GM12892 (cell line): ENCODE data around the gene GSTCD.

ENCODE experiments used
- DNase-seq: peaks from one replicate; pipeline ENCODE4 v3.0.0; 2011; ENCODE audit not compliant: insufficient read length
- FAIRE-seq: peaks from 2 replicates; lab custom pipeline; 2011; peaks lifted over from hg19 to GRCh38; lab: Jason Lieb, UNC
- POLR2A ChIP-seq: IDR thresholded peaks from 2 replicates; pipeline ENCODE4 v1.6.1; 2011; ENCODE audit warnings: low read depth, low read length, control low read depth
- POLR2AphosphoS5 ChIP-seq: IDR thresholded peaks from 2 replicates; pipeline ENCODE4 v1.6.1; 2011; ENCODE audit warnings: low read depth, low read length, control low read depth
- TAF1 ChIP-seq: IDR thresholded peaks from 2 replicates; pipeline ENCODE4 v1.6.1; 2011; ENCODE audit warnings: low read depth, mild to moderate bottlenecking, control low read depth, low read length, borderline replicate concordance

The GSTCD gene

DNA sequence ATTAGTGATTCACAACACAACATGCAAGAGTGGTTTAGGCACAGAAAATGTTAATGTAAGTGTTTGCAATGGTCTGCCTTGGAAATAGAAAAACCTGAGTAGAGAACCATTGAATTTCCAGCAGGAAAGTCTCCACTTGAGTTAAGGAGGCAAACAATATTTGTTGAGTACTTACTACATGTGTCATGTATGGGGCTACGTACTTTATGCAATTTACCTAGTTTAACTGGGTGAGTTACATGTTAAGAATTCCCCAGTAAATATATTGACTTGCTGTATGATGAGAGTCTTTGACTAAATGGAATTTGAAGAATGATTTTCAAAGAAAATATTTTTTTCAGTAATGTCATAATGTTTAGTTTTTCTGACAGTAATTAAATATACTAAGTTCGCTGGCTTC, 178.9 kb downstream of the GSTCD start:
- TF ChIP-seq POLR2AphosphoS5: no peak
- TF ChIP-seq TAF1: no peak
- no peak for TF ChIP-seq POLR2A
- FAIRE-seq: no peak
- DNase-seq: no peak

DNA sequence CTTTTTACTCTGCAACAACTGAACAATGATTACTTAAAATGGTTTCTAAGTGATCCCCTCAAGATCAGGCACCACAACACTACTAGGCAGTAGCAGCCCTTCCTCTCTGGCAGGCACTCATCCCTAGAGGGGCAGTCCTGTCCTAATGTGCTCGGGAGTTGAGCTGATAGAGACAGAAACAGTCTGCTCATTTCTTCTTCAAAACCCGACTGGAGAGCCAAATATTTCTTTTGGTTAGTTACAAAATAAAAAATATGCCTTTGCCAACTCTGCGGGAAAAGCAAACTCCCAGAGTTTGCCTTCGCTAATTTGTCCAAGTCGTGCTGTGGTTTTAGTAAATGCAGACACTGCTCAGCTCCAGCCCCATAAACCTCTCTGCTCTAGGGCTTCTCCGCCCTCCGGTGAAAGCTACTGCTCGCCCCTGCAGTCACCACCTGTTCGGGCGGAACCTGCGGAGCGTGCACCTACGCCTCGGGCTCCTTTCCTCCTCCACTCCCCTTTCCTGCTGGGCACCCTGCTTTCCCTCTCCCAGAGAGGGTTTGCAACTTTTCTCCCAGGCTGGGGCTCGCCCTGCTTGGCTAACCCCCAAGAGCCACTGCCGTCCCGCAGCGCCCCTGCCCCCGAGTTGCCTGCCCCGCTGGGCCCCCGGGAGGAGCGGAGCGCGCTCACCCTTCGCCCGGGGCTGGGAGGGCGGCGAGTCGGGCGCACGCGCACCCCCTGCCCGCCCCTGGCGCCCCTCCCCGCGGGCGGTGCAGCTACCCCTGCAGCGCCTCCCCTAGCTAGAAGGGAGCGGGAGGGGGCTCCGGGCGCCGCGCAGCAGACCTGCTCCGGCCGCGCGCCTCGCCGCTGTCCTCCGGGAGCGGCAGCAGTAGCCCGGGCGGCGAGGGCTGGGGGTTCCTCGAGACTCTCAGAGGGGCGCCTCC, 186.3 kb downstream of the GSTCD start, which contains the start of gene NPNT:
Gene NPNT, plus strand, starts transcription at position 812 of the 923 bp plus-strand sequence. CDS start 182 bp downstream, outside the sequence.
- TF ChIP-seq POLR2A: no peak
- no peak for TF ChIP-seq TAF1
- no peak for TF ChIP-seq POLR2AphosphoS5
- peak; percentile 56 for FAIRE-seq
- DNase-seq: peak; percentile 32

DNA sequence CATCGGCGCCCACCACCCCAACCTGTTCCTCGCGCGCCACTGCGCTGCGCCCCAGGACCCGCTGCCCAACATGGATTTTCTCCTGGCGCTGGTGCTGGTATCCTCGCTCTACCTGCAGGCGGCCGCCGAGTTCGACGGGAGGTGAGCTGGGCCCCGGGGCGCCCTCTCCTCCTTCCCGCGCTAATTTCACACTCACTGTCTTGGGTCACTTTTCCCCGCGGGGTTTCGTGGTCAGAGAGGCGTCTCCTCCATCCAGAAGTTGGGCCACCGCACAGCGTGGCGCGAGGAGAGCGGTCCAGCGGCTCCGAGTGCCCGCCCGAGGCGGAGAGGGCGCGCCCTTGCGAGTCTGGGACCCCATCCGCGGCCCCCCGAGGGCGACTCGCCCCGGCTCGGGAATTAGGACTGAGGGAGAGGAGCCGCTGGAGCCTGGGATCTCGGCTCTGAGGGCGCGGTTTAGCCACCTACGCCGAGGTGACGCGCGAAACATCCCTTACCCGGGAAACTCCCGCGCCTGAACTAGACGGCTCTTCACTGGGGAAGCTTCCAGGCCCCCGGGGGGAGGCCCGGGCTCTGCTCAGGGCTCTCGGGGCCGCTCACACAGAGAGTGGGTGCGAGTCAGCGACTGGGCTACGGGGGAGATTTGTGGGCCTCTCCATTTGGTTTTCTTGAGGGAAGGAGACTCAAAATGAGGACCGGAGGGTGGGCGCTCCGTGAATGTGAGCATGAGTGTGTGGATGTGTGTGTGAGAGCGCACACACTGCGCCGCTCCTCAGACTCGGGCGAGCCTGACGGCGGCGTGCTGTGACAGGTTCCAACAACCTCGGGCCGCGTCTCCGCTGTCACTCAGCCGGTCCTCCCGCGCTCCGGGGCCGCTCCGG, 187.2 kb downstream of the GSTCD start:
- peak; percentile 88 for FAIRE-seq
- TF ChIP-seq TAF1 (no peak), POLR2A (no peak), POLR2AphosphoS5 (no peak)
- peak; percentile 29 for DNase-seq

DNA sequence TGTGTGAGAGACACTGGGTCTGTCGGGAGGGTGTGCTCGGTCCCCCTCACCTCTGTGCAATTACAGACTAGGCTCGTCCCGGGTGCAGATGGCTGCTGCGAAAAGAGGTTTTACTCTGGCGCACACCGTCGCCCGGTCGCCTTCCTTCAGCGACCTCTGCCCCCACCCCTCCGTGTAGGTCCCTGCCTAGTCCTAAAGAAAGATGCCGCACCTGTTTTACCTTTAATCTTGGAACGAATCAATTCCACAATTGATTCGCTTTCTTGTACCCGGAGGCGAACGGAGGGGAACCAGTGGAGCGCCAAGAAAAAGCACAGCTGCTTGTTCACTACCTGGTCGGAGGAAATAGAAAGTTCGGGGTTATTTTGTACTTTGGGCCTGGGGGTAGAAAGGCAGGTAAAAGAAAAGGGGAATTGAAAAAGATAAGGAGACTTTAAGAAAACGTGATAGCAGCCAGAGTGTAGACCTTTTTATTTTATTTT, 187.9 kb downstream of the GSTCD start:
- no peak for FAIRE-seq
- DNase-seq: peak; percentile 13
- TF ChIP-seq POLR2AphosphoS5 (no peak), TAF1 (no peak), POLR2A (no peak)
